Kidney epithelial cell (primary cell): Measurements from ENCODE around the gene MAPK1IP1L. TPM values are rescaled to one million over a fixed set of nuclear protein-coding genes. Genes with fewer than 3 reads are reported as not detected.

ENCODE experiments used
- DNase-seq: peaks from one replicate; pipeline ENCODE4 v3.0.0-alpha.2; 2010; ENCODE audit warnings: low read depth
- H3K27me3 ChIP-seq: 2 replicates; pipeline ENCODE4 v1.6.0; 2011; ENCODE audit warnings: low read length; ENCODE audit not compliant: control insufficient read depth, insufficient read depth
- H3K36me3 ChIP-seq: 2 replicates; pipeline ENCODE4 v1.5.1; 2011; ENCODE audit warnings: low read length; ENCODE audit not compliant: control insufficient read depth, insufficient read depth
- H3K4me3 ChIP-seq: 2 replicates; pipeline ENCODE4 v1.5.1; 2011; ENCODE audit warnings: low read depth, mild to moderate bottlenecking, control low read depth, low read length
- total RNA-seq: library from RNA; depleted of rRNA; stranded (reverse); fragments of >200 nt; gene quantifications from 2 replicates; pipeline ENCODE4 v1.2.3, GENCODE V29; 2015
- TF ChIP-seq, protein P1 (sequence below): IDR thresholded peaks from 2 replicates; pipeline ENCODE4 v1.5.1; 2011; ENCODE audit warnings: mild to moderate bottlenecking, moderate library complexity, low read length, control low read depth, inconsistent platforms; ENCODE audit not compliant: insufficient read depth, poor library complexity, severe bottlenecking

Gene MAPK1IP1L
- total RNA-seq, 1 donor from 2014 or later: 114 TPM

DNA sequence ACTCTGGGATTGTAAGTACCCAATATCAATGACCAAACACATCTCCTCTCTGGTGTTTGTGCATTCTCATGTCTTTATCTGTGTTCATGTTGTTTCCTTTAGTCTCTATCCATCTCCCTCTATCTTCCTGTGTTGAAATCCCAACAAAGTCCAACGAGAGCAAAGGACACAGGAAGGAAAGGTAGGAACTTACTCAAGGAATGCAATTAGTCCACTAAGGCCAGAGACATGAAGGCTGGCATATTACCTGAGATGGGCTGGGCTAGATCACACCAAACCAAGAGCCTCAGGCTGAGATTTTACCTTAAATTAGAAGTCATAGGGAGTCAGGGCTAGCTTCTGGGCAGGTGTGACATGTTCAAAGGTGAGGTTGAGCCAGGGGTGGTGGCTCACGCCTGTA, 63.3 kb downstream of the MAPK1IP1L start:
- TF ChIP-seq, protein P1, sequence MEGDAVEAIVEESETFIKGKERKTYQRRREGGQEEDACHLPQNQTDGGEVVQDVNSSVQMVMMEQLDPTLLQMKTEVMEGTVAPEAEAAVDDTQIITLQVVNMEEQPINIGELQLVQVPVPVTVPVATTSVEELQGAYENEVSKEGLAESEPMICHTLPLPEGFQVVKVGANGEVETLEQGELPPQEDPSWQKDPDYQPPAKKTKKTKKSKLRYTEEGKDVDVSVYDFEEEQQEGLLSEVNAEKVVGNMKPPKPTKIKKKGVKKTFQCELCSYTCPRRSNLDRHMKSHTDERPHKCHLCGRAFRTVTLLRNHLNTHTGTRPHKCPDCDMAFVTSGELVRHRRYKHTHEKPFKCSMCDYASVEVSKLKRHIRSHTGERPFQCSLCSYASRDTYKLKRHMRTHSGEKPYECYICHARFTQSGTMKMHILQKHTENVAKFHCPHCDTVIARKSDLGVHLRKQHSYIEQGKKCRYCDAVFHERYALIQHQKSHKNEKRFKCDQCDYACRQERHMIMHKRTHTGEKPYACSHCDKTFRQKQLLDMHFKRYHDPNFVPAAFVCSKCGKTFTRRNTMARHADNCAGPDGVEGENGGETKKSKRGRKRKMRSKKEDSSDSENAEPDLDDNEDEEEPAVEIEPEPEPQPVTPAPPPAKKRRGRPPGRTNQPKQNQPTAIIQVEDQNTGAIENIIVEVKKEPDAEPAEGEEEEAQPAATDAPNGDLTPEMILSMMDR: no peak
- H3K27me3 ChIP-seq: no peaks in the 10 kb centered on the region
- H3K36me3 ChIP-seq: no peaks in the 10 kb centered on the region
- no peak overlapping the region for H3K4me3 ChIP-seq
- no peak for DNase-seq

- TF ChIP-seq, protein P1: no peak
- H3K36me3 ChIP-seq: no peaks in the 10 kb centered on the region
- no peaks in the 10 kb centered on the region for H3K27me3 ChIP-seq
- H3K4me3 ChIP-seq: no peak overlapping the region
- no peak for DNase-seq
Measured at GRCh38 chr14:55115460-55115859, 64.0 kb downstream of the MAPK1IP1L start.

DNA sequence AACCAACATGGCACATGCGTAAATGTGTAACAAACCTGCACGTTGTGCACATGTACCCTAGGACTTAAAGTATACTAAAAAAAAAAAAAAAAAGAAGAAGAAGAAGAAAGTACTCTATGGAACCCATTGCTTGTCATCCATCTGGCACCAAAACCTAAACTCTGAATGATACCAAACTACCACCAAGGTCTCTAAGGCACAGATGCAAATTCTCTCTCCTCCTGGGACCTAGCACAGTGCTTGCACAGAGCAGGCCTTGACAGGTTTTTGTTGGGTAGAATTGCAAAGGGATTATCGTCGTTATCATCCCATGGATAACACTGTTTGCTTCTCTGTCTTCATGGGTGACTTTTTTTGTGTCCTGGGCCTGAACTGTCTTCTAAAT, 64.4 kb downstream of the MAPK1IP1L start:
- no peak for DNase-seq
- TF ChIP-seq, protein P1: no peak
- Histone ChIP-seq H3K4me3 (no peak overlapping the region), H3K27me3 (no peaks in the 10 kb centered on the region), H3K36me3 (no peaks in the 10 kb centered on the region)

DNA sequence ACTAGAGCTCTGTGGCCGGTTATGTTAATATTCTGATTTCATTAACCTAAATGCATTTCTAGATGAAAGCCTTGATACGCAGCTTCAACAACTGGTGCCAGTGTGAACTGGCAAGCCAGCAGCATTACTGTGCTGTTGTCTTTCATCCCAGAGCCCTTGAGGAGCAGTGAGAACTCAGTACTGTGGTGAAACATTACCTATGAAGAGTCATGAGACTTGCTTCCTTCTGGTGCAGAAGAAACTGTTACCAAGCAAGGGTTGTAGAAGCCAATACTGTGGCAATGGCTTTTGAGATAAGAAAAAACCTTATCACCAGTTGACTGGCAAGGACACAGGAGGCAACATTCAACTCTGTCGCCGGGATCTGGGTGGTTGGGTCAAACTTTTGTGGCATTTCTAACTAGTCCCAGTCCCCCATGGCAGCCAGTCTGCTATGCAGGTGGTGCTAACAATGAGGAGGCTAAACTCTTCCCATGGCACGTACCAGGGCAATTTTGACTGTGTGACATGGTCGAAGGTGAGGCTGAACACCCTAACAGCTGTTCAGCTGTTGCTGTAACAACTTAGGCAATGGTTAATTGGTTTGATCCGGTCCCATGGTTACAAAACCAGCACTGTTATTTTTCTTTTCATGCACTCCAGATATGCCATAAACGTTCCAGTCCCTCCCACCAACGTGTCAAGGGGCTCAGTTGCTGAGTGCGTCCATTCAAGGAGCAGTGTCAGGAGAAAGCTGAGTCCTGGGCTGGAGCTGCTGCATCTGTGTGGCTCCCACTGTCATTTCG, 65.0 kb downstream of the MAPK1IP1L start:
- TF ChIP-seq, protein P1: no peak
- H3K36me3 ChIP-seq: no peaks in the 10 kb centered on the region
- no peaks in the 10 kb centered on the region for H3K27me3 ChIP-seq
- H3K4me3 ChIP-seq: no peak overlapping the region
- no peak for DNase-seq

DNA sequence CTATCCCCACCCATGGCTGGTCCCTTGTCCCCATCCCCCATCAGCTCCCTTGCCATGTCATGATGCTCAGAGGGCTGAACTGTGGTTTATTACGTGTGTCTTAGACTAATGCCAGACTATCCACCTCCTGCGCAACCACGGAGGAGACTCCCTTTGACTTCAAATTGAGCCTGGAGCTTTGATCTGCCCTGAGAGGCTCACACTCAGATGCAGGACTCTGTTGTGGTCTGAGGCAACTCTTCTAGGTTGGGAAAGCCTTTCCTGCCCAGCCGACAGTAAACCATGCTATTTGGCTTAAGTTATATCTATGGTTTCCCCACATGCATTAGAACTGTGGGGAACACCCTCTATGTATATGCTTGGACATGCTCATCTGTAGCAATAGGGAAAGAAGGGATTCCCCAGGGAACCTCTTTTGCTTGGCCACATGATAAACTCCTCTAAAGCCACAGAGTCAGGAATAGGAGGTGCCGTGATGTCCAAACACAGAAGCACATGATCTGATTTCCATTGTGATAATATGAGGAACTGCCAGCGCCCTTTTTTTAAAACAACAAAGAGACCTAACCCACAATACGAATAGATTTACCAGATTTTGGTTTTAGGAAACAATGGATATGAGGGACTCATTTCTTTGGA, 66.5 kb downstream of the MAPK1IP1L start:
- TF ChIP-seq, protein P1: no peak
- Histone ChIP-seq H3K4me3 (no peak overlapping the region), H3K27me3 (no peaks in the 10 kb centered on the region), H3K36me3 (no peaks in the 10 kb centered on the region)
- DNase-seq: no peak
